ENCODE data around the gene FBXL13. TPM values are rescaled to one million over a fixed set of nuclear protein-coding genes. Genes with fewer than 3 reads are reported as not detected.

The FBXL13 gene
- total and polyA plus RNA-seq, 2 of the 8 experiments (the other 6 are each of a cell fraction or from before 2014, with no cell fraction given) = 1.2 to 2.8 TPM

DNA sequence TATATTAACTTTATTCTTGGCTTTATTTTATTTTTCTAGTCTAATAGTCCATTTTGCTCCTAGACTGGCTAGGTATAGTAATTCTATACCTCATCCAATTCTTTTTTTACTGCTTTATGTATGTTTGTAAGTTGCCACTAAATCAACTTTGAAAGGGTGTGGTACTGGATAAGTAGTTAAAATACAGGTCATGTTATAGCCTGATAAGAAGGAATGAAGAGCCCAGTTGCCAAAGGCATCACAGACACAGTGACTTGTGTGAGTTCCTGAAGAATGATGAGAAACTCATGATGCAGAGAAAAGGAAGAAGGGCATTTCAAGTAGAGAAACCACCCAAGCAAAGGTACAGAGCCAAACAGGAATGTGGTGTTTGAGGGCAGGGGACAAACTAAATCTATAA, 47.0 kb upstream of the FBXL13 start (continued):
- no peak for TF ChIP-seq SAP30 (IDR thresholded peaks at IDR 0.05; ENCODE audit: insufficient read depth, insufficient replicate concordance, low read length)

Measured in H1 (cell line).